MM.1S (cell line): ENCODE results near the gene C9.

Source experiments
- EZH2 ChIP-seq: fragments of 300-600 bp; sonication (generic); optimal IDR thresholded peaks from 2 replicates; pipeline ENCODE3; 2017; ENCODE audit warnings: low read depth, mild to moderate bottlenecking, antibody characterized with exemption, low read length, mixed read lengths
- EZH2phosphoT487 ChIP-seq: fragments of 300-600 bp; sonication (generic); IDR thresholded peaks from 2 replicates; pipeline ENCODE4 v1.6.1; 2018; ENCODE audit warnings: antibody characterized with exemption, low read length
- TF ChIP-seq, protein P1 (sequence below): fragments of 300-600 bp; sonication (generic); IDR thresholded peaks from 2 replicates; pipeline ENCODE4 v1.5.1; 2016; ENCODE audit warnings: antibody characterized with exemption, low read length, mixed read lengths

DNA sequence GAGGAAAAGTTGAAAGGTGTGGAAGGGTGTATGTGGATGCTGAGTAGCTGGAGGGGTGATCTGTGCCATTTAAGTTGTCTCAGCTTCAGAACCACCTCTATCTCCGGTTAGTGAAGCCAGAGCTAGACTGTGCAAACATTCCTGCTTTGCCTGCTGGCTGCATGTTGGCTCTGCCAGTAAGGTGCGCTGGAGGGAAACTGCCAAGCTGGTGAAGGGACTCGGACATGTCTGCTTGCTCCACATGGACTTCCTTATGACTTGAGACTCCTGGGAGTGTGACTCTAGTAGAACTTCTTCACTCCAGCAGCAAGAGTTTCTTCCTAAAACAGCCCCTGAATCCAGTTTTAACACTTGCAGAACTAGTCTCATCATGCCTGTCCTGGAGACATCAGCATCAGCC is 32.5 kb upstream of the C9 start:
- TF ChIP-seq, protein P1, sequence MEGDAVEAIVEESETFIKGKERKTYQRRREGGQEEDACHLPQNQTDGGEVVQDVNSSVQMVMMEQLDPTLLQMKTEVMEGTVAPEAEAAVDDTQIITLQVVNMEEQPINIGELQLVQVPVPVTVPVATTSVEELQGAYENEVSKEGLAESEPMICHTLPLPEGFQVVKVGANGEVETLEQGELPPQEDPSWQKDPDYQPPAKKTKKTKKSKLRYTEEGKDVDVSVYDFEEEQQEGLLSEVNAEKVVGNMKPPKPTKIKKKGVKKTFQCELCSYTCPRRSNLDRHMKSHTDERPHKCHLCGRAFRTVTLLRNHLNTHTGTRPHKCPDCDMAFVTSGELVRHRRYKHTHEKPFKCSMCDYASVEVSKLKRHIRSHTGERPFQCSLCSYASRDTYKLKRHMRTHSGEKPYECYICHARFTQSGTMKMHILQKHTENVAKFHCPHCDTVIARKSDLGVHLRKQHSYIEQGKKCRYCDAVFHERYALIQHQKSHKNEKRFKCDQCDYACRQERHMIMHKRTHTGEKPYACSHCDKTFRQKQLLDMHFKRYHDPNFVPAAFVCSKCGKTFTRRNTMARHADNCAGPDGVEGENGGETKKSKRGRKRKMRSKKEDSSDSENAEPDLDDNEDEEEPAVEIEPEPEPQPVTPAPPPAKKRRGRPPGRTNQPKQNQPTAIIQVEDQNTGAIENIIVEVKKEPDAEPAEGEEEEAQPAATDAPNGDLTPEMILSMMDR = no peak
- TF ChIP-seq EZH2 = no peak
- no peak for TF ChIP-seq EZH2phosphoT487
